ENCODE results near the gene SLC49A3. TPM values are rescaled to one million over a fixed set of nuclear protein-coding genes. Genes with fewer than 3 reads are reported as not detected.

Gene SLC49A3
- total and polyA plus RNA-seq, 8 donors: 2.7 to 18.8 (median 10.4) TPM

GRCh38 chr4:726235-726787 is 37.4 kb upstream of the SLC49A3 start:
- intact Hi-C loops (cut with DNase I; ENCODE audit: low total_unique reads): no loop called here
- H3K4me3 ChIP-seq: no peak overlapping the region
- H3K4me1 ChIP-seq: peaks cover 7 to 35% (median 22%) of the 10 kb centered on the region in 4 donors
- 62 to 71% (median 67%) methylated on average over 16 of the region's 16 CpGs for WGBS, 5 donors
- H3K36me3 ChIP-seq: peaks cover 13 to 46% (median 32%) of the 10 kb centered on the region in 4 donors
- TF ChIP-seq POLR2A (IDR thresholded peaks at IDR 0.05) (no peak), POLR2AphosphoS5 (IDR thresholded peaks at IDR 0.05) (no peak), EP300 (IDR thresholded peaks at IDR 0.05) (no peak)
- H3K27me3 ChIP-seq: no peaks in the 10 kb centered on the region
- DNase-seq: no peak
- no peaks in the 10 kb centered on the region for H3K9me3 ChIP-seq
- peak overlapping the region in 2 of 5 donors; percentile 46 to 56 for H3K27ac ChIP-seq

DNA sequence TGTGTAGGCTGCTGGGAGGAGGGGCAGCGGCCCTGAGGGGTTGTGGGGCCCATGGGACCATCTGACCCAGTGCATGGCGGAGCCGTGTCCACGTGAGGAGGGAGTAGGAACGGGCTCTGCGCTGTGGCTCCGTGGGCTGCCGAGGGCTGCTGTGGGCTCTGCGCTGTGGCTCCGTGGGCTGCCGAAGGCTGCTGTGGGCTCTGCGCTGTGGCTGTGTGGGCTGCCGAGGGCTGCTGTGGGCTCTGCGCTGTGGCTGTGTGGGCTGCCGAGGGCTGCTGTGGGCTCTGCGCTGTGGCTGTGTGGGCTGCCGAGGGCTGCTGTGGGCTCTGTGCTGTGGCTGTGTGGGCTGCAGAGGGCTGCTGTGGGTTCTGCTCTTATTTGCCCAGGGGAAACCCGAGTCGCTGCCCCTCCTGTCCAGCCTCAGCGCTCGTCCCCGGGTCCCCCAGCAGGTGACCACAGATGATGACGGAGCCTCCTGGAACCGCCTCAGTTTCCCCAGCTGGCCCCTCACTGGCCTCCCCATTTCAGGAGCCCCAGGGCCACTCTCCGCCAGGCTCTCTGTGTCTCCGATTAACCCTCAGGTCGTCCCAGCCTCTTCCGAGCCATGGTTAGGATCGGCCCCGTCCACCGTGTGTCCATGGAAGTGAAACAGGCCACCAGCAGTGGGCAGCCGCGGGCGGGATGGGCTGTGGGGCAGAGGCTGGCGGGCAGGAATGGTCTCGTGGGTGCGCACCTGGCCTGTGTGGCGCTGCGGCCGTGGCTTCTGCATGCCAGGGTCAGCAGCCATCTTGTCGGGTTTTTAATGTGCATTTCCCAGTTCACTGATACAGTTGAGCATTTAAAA is 36.7 kb upstream of the SLC49A3 start:
- Histone ChIP-seq H3K36me3 (peaks cover 6 to 39% (median 25%) of the 10 kb centered on the region in 4 donors), H3K9me3 (no peaks in the 10 kb centered on the region), H3K4me1 (peaks cover 11 to 42% (median 25%) of the 10 kb centered on the region in 4 donors), H3K4me3 (no peak overlapping the region), H3K27ac (peak overlapping the region in 2 of 5 donors; percentile 46 to 56), H3K27me3 (no peaks in the 10 kb centered on the region)
- intact Hi-C loops (cut with DNase I; ENCODE audit: low total_unique reads): no loop called here
- TF ChIP-seq CTCF (IDR thresholded peaks at IDR 0.05): no peak
- TF ChIP-seq POLR2A (IDR thresholded peaks at IDR 0.05): no peak
- no peak for TF ChIP-seq POLR2AphosphoS5 (IDR thresholded peaks at IDR 0.05)
- no peak for TF ChIP-seq EP300 (IDR thresholded peaks at IDR 0.05)
- WGBS, 5 donors: 90 to 96% (median 90%) methylated on average over 35 to 41 of the region's 41 CpGs
- no peak for DNase-seq

DNA sequence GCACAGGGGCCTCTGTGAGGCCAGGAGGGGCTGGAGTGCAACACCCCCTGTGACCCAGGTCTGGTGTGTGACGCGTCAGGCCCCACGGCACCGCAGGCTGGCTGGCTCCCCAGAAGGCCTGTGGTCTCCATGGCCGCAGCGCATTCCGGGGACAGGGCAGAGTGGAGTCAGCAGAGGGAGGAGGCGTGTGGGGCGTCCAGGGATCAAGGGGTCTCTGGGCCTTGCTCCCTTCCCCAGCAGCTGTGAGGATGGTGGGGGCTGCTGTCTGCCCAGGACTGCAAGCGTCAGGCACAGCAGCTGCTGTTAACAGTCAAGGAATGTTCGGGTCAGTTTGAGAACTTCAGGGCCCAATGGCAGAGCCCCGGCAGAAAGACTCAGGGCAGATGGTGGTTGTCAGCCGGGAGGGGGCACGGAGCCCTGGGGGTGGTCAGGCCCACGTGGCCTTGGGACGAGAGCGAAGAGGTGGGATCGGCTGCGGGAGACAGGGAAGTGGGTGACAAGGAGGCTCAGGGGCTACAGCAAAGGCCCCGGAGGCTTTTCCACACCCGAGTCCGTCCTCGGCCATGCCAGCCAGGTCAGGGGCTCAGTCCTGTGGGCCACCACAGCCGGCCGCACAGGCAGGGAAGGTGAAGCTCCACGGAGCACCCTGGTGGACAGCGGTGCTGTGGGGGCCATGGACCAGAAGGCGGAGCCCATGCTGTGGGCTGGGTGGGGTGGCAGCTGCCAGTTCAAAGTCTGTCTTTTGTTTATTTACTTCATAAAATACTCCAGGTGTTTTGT is 35.0 kb upstream of the SLC49A3 start:
- Histone ChIP-seq H3K4me1 (peaks cover 14 to 51% (median 29%) of the 10 kb centered on the region in 4 donors), H3K4me3 (no peak overlapping the region), H3K9me3 (no peaks in the 10 kb centered on the region), H3K36me3 (peaks cover 3 to 34% (median 25%) of the 10 kb centered on the region in 4 donors), H3K27ac (no peak overlapping the region), H3K27me3 (no peaks in the 10 kb centered on the region)
- no peak for DNase-seq
- no peak for TF ChIP-seq POLR2AphosphoS5 (IDR thresholded peaks at IDR 0.05)
- no peak for TF ChIP-seq EP300 (IDR thresholded peaks at IDR 0.05)
- TF ChIP-seq POLR2A (IDR thresholded peaks at IDR 0.05): no peak
- TF ChIP-seq CTCF (IDR thresholded peaks at IDR 0.05): no peak
- intact Hi-C loops (cut with DNase I; ENCODE audit: low total_unique reads): no loop called here
- 86 to 96% (median 95%) methylated on average over 21 to 28 of the region's 28 CpGs for WGBS, 5 donors

- intact Hi-C loops (cut with DNase I; ENCODE audit: low total_unique reads): no loop called here
- no peak overlapping the region for H3K4me3 ChIP-seq
- no peaks in the 10 kb centered on the region for H3K9me3 ChIP-seq
- H3K4me1 ChIP-seq: peaks cover 14 to 55% (median 31%) of the 10 kb centered on the region in 4 donors
- 97 to 98% (median 97%) methylated on average over 42 to 61 of the region's 61 CpGs for WGBS, 5 donors
- peaks cover 0 to 31% (median 25%) of the 10 kb centered on the region in 4 donors for H3K36me3 ChIP-seq
- DNase-seq: no peak
- H3K27ac ChIP-seq: no peak overlapping the region
- no peaks in the 10 kb centered on the region for H3K27me3 ChIP-seq
- TF ChIP-seq POLR2A (IDR thresholded peaks at IDR 0.05) (no peak), EP300 (IDR thresholded peaks at IDR 0.05) (no peak), CTCF (IDR thresholded peaks at IDR 0.05) (no peak), POLR2AphosphoS5 (IDR thresholded peaks at IDR 0.05) (no peak)
Observed at GRCh38 chr4:722851-723360, 34.0 kb upstream of the SLC49A3 start.

Measured in stomach (tissue), 9 donors.